Pancreas (tissue), 10 donors: Measurements from ENCODE around the gene CDC34. TPM values are rescaled to one million over a fixed set of nuclear protein-coding genes. Genes with fewer than 3 reads are reported as not detected.
A peak's percentile ranks its signal among the peaks of the same experiment; 100 is the strongest.

ENCODE experiments used
- ATAC-seq, 4 donors: fragments of 200-7000 bp; cut with Tn5 transposase; one replicate each; pipeline versions ENCODE4 v1.8.0 to v1.9.1; 2020; ENCODE audit warnings: mild to moderate bottlenecking in 4 of 4, moderate library complexity in 4 of 4
- DNase-seq, 6 donors: peaks; one replicate each; pipeline ENCODE4 v3.0.0-alpha.2; 2020
- FAIRE-seq: peaks from 2 replicates; lab custom pipeline; 2012; peaks lifted over from hg19 to GRCh38; lab: Jason Lieb, UNC
- H3K27ac ChIP-seq, 4 donors: fragments of 200-600 bp; sonication (generic); 1 replicate in 3 of 4; 2 replicates in 1 of 4; pipeline versions ENCODE4 v1.5.0 to v1.8.0; 2020
- H3K27me3 ChIP-seq, 4 donors: fragments of 200-600 bp; one replicate each; pipeline ENCODE4 v1.8.0; 2021
- H3K36me3 ChIP-seq, 3 donors: fragments of 200-600 bp; sonication (generic) in 1 of 3; one replicate each; pipeline versions ENCODE4 v1.5.0 to v1.8.0; 2020 to 2021
- H3K4me1 ChIP-seq, 3 donors: fragments of 200-600 bp; one replicate each; pipeline ENCODE4 v1.8.0; 2021
- H3K4me3 ChIP-seq, 4 donors: fragments of 200-600 bp; sonication (generic) in 2 of 4; one replicate each; pipeline versions ENCODE4 v1.5.0 to v1.8.0; 2020 to 2021
- H3K9me3 ChIP-seq, 4 donors: fragments of 200-600 bp; one replicate each; pipeline ENCODE4 v1.8.0; 2021
- WGBS, 2 donors: extraction: QIAGEN DNeasy Blood & Tissue Kit; methylation state at CpG; one replicate each; pipeline ENCODE4 v1.1.7; 2013; 5-methylcytosine and 5-hydroxymethylcytosine counted together
- intact Hi-C, 3 donors: fragments of 100-400 bp; cut with DNase I; formaldehyde crosslinking; loops; one replicate each; pipeline versions ENCODE4 v1.11.1 to v1.14.2; 2022
- polyA plus RNA-seq, 2 donors: library from polyadenylated mRNA; stranded (reverse); fragments of 200-250 nt; gene quantifications; one replicate each; pipeline ENCODE4 v1.2.3, GENCODE V29; 2013
- total RNA-seq, 6 donors: library from RNA; stranded (reverse); fragmentation: NEBNext Ultra II Directional in 4 of 6; extraction: Animal tissue kit (Norgen Biotek cat#: 25700) in 4 of 6; gene quantifications; one replicate each; pipeline versions ENCODE4 v1.2.1 to v1.2.4, GENCODE V29; 2021 to 2023
- TF ChIP-seq, protein P1 (sequence below), 4 donors: fragments of 200-600 bp; sonication (generic) in 3 of 4; IDR thresholded peaks; one replicate each; pipeline versions ENCODE4 v1.5.0 to v1.8.0; 2021; ENCODE audit warnings: antibody characterized with exemption in 4 of 4
- donor health status: healthy with polysubstance abuse.
- donor health status: DM: no; HTN: no; CAD: no; lungs with moderate emphysema.
- donor health status: DM: no; HTN: no; CAD: no.
- donor health status: control.
- donor health status: control.
- donor health status: Bipolar disorder and iron deficiency.
- donor health status: DM: yes; HTN: yes; CAD: no.
- donor health status: DM: no; HTN: no; CAD: no.
- donor health status: DM: no; HTN: no; CAD: no.
- donor health status: DM: yes; HTN: yes; CAD: no.

Gene CDC34
- total and polyA plus RNA-seq, 8 donors = 26.2 to 107 (median 45.6) TPM

DNA sequence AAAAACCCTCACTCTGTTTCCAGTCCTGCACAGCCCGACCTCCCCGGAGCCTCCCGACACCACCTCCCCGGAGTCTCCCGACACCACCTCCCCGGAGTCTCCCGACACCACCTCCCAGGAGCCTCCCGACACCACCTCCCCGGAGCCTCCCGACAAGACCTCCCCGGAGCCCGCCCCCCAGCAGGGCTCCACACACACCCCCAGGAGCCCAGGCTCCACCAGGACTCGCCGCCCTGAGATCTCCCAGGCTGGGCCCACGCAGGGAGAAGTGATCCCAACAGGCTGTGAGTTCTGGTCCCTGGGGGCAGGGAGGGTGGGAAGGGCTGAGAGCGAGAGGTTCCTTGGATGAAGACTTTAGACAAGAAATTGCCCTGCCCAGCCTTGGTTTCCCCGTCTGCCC lies 29.9 kb upstream of the CDC34 start:
- DNase-seq = peak in 2 of 6 donors; percentile 13 to 76
- no peak overlapping the region for H3K4me3 ChIP-seq
- whole genome bisulfite sequencing, 2 donors = 62 to 80% methylated on average over 11 to 17 of the region's 17 CpGs
- peaks cover 0 to 10% (median 6%) of the 10 kb centered on the region in 4 donors for H3K27me3 ChIP-seq
- no peak for ATAC-seq
- peaks cover 4 to 8% (median 7%) of the 10 kb centered on the region in 3 donors for H3K4me1 ChIP-seq
- H3K36me3 ChIP-seq = no peaks in the 10 kb centered on the region
- TF ChIP-seq, protein P1, sequence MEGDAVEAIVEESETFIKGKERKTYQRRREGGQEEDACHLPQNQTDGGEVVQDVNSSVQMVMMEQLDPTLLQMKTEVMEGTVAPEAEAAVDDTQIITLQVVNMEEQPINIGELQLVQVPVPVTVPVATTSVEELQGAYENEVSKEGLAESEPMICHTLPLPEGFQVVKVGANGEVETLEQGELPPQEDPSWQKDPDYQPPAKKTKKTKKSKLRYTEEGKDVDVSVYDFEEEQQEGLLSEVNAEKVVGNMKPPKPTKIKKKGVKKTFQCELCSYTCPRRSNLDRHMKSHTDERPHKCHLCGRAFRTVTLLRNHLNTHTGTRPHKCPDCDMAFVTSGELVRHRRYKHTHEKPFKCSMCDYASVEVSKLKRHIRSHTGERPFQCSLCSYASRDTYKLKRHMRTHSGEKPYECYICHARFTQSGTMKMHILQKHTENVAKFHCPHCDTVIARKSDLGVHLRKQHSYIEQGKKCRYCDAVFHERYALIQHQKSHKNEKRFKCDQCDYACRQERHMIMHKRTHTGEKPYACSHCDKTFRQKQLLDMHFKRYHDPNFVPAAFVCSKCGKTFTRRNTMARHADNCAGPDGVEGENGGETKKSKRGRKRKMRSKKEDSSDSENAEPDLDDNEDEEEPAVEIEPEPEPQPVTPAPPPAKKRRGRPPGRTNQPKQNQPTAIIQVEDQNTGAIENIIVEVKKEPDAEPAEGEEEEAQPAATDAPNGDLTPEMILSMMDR (IDR thresholded peaks at IDR 0.05) = no peak
- FAIRE-seq = no peak
- H3K27ac ChIP-seq = no peak overlapping the region
- intact Hi-C loops = no loop called here
- H3K9me3 ChIP-seq = no peaks in the 10 kb centered on the region

DNA sequence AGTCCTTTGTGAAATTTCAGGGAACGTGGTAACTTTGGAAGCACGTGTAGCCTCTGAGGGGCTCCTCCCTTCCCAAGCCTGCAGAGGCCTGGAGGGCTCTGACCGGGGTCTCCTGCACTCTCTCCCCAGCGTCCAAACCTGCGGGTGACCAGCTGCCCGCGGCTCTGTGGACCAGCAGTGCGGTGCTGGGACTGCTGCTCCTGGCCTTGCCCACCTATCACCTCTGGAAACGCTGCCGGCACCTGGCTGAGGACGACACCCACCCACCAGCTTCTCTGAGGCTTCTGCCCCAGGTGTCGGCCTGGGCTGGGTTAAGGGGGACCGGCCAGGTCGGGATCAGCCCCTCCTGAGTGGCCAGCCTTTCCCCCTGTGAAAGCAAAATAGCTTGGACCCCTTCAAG lies 26.9 kb upstream of the CDC34 start:
- Histone ChIP-seq H3K4me1 (peaks cover 4 to 9% (median 4%) of the 10 kb centered on the region in 3 donors), H3K36me3 (no peaks in the 10 kb centered on the region), H3K27ac (no peak overlapping the region), H3K9me3 (no peaks in the 10 kb centered on the region), H3K4me3 (no peak overlapping the region), H3K27me3 (no peaks in the 10 kb centered on the region)
- DNase-seq (peak in 1 of 6 donors; percentile 75), ATAC-seq (no peak), FAIRE-seq (no peak)
- TF ChIP-seq, protein P1 (IDR thresholded peaks at IDR 0.05) = no peak
- WGBS, 2 donors = 78 to 93% methylated on average over 14 of the region's 14 CpGs
- intact Hi-C loops = no loop called here

DNA sequence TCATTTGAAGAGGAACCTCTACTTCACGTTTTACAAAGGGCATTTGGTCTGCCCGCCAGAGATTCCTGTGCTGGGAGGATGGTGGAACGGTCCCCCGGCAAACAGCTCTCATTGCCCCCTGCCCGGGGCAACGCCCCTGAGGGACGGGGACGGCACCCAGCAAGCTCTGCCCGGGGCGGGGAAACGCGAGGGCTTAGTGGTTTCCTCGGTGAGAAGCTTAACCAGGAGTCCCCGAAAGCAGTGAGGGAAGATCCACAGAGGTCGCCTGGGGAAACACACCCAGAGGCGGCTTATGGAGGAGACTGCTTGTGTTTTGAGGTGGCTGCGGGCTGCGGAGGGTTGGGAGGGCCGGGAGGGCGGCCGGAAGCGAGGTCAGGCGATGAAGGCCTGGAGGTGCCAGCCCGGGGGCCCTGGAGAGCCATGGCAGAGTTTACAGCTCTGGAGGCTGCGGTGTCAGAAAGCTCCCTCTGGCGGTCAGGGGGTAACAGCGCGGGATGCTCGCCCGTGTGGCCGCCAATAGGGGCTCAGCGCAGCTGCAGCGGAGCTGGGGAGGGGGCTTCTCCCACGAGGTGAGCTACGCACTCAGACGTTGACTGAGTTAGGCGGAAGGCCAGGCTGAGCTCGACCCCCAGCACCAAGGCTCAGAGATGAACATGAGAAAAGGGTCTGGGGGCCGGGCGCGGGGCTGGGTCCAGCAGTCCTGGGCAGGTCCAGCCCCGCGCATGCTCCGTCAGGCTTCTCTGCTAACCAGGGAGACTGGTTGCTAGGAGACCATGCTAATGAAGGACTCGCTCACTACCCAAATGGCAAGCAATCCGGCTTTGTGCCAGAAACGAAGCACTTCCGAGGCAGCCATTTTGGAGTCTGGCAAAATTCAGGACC lies 24.9 kb upstream of the CDC34 start:
- peak; percentile 93 for FAIRE-seq
- peak overlapping the region; percentile 78 to 93 (median 86) for H3K27ac ChIP-seq

DNA sequence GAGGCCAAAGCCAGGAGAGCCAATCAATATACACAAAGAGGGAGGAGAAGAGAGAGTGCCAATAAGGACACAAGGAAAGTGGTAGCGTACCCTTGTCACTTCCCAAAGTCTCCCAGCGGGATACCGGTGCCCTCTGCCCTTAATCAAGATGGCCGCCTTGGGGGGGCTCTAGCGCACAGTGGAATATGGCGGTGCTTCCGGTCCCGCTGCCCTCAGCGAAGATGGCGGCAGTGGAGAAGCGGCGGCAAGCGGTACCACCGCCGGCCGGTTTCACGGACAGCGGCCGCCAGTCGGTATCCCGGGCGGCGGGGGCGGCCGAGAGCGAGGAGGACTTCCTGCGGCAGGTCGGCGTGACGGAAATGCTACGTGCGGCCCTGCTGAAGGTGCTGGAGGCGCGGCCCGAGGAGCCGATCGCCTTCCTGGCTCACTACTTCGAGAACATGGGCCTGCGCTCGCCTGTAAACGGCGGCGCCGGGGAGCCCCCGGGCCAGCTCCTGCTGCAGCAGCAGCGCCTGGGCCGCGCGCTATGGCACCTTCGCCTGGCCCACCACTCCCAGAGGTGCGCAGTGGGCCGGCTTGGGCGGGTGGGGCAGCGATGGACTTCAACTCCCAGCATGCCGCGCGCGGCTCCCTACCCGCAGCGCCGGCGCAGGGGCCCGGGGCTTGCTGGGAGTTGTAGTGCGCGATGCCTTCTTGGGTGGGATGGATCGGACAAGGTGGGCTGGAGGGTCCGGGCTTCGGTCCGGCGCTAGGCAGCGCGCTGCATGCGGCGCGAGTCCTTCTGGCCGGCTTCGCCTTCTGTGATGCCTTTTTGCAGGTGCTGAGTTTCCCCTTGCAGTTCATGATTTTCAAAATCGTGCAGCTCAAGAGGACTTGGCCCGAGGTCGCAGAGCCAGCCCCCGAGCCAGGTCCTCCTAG lies 24.0 kb upstream of the CDC34 start, which contains the start of gene TPGS1:
Gene TPGS1, plus strand, starts transcription at position 212 of the 918 bp plus-strand sequence. Its CDS starts 10 bp downstream, at position 222.
- ATAC-seq (peak; percentile 86 to 90 (median 88)), DNase-seq (peak; percentile 59 to 97 (median 78)), FAIRE-seq (no peak)
- Histone ChIP-seq H3K27ac (peak within 1 kb of the TSS; percentile 78 to 93 (median 86)), H3K27me3 (no peaks in the 10 kb centered on the region), H3K9me3 (no peaks in the 10 kb centered on the region), H3K36me3 (no peaks in the 10 kb centered on the region), H3K4me3 (peak within 1 kb of the TSS; percentile 71 to 100 (median 98)), H3K4me1 (peaks cover 4 to 9% (median 4%) of the 10 kb centered on the region in 3 donors)
- TF ChIP-seq, protein P1 (IDR thresholded peaks at IDR 0.05) = no peak
- WGBS, 2 donors = 0 to 1% methylated on average over 72 to 81 of the region's 81 CpGs
- intact Hi-C loops = no loop called here

More for the DNA sequence above, 24.9 kb upstream of the CDC34 start:
- TF ChIP-seq, protein P1 (IDR thresholded peaks at IDR 0.05) = peak; percentile 92 to 99 (median 97)
- peak overlapping the region; percentile 30 to 100 (median 84) for H3K4me3 ChIP-seq
- no peaks in the 10 kb centered on the region for H3K9me3 ChIP-seq
- H3K36me3 ChIP-seq = no peaks in the 10 kb centered on the region
- peaks cover 4 to 9% (median 4%) of the 10 kb centered on the region in 3 donors for H3K4me1 ChIP-seq
- ATAC-seq = peak; percentile 85 to 93 (median 88)
- no peaks in the 10 kb centered on the region for H3K27me3 ChIP-seq
- DNase-seq = peak; percentile 94 to 100 (median 99)
- 6% methylated on average over 48 of the region's 48 CpGs for WGBS, 2 donors
- intact Hi-C loops = no loop called here
